Esophagus muscularis mucosa (tissue), 4 donors: ENCODE data around the gene TK1.

Experiments
- CTCF ChIP-seq, 3 experiments: fragments of 200-600 bp in 2 of 3; fragments of 450-650 bp in 1 of 3; sonication (generic) in 2 of 3; IDR thresholded peaks; one replicate each; pipeline ENCODE4 v1.5.1; 2017 to 2019; ENCODE audit warnings: antibody characterized with exemption in 3 of 3, mild to moderate bottlenecking in 2 of 3, moderate library complexity in 1 of 3
- EP300 ChIP-seq: sonication (generic); formaldehyde crosslinking; IDR thresholded peaks from one replicate; pipeline ENCODE4 v1.6.1; 2017; ENCODE audit warnings: antibody characterized with exemption
- POLR2A ChIP-seq: fragments of 450-650 bp; IDR thresholded peaks from one replicate; pipeline ENCODE4 v1.6.1; 2017; ENCODE audit warnings: antibody characterized with exemption, moderate library complexity, mild to moderate bottlenecking, low read depth
- POLR2AphosphoS5 ChIP-seq, 2 donors: sonication (generic); formaldehyde crosslinking; IDR thresholded peaks; one replicate each; pipeline ENCODE4 v1.6.1; 2017; ENCODE audit warnings: antibody characterized with exemption in 2 of 2

- no peak for TF ChIP-seq POLR2A
- TF ChIP-seq CTCF (IDR thresholded peaks at IDR 0.05): no peak
- TF ChIP-seq POLR2AphosphoS5 (IDR thresholded peaks at IDR 0.05): no peak
- TF ChIP-seq EP300: no peak
Observed at GRCh38 chr17:78148286-78149016, 38.4 kb downstream of the TK1 start.
